ENCODE measurements around the gene ZDHHC17.
"Not testable (repeated sequence)": the region's sequence is repeated elsewhere in the genome, so short reads cannot be mapped to it uniquely, and the experiment has no call there.

The ZDHHC17 gene

DNA sequence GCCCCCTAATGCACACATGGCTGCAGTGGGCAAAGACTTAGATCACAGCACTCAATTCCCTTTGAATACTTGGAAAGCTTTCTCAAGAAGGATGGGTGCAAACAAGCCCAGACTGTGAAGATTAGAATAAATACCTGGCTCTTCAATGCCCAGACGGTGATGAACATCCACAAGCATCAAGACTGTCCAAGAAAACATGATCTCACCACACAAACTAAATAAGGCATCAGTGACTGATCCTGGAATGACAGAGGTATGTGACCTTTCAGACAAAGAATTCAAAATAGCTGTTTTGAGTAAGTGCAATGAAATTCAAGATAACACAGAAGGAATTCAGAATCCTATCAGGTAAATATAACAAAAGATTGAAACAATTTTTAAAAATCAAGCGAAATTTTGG is 43.8 kb upstream of the ZDHHC17 start:
- no peak for DNase-seq (ENCODE audit: low read depth)
- TF ChIP-seq, protein P1, sequence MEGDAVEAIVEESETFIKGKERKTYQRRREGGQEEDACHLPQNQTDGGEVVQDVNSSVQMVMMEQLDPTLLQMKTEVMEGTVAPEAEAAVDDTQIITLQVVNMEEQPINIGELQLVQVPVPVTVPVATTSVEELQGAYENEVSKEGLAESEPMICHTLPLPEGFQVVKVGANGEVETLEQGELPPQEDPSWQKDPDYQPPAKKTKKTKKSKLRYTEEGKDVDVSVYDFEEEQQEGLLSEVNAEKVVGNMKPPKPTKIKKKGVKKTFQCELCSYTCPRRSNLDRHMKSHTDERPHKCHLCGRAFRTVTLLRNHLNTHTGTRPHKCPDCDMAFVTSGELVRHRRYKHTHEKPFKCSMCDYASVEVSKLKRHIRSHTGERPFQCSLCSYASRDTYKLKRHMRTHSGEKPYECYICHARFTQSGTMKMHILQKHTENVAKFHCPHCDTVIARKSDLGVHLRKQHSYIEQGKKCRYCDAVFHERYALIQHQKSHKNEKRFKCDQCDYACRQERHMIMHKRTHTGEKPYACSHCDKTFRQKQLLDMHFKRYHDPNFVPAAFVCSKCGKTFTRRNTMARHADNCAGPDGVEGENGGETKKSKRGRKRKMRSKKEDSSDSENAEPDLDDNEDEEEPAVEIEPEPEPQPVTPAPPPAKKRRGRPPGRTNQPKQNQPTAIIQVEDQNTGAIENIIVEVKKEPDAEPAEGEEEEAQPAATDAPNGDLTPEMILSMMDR (IDR thresholded peaks at IDR 0.05; ENCODE audit: control insufficient read depth, extremely low read depth, insufficient read depth): no peak
- no peak overlapping the region for H3K4me3 ChIP-seq (ENCODE audit: low read depth, low read length)

DNA sequence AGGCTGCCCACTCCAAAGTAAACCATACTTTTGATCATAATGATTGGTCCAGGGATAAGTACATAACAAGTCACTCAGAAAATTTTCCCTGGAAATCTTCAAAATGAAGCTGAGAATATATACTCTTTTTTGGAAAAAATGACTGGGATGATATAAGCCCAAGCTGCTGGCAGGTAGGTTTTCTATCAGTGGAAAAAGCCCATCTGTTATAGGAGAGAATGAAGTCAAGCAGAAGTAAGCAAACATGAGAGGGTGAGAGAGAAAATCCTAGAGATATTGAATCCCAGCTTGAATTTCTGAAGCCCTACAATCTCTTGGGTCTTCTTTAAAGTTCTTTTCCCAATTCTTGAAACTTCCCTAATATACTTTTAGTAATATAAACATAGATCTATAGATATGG is 37.3 kb upstream of the ZDHHC17 start:
- TF ChIP-seq, protein P1 (IDR thresholded peaks at IDR 0.05; ENCODE audit: control insufficient read depth, extremely low read depth, insufficient read depth): no peak
- no peak for DNase-seq (ENCODE audit: low read depth)
- no peak overlapping the region for H3K4me3 ChIP-seq (ENCODE audit: low read depth, low read length)

DNA sequence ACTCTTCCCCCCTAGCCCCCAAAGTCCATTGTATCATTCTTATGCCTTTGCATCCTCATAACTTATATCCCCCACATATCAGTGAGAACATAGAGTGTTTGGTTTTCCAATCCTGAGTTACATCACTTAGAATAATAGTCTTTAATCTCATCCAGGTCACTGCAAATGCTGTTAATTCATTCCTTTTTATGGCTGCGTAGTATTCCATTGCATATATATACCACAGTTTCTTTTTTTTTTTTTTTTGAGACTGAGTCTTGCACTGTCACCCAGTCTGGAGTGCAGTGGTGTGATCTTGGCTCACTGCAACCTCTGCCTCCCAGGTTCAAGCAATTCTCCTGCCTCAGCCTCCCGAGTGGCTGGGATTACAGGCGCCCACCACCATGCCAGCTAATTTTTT is 31.7 kb upstream of the ZDHHC17 start:
- DNase-seq (ENCODE audit: low read depth); H3K4me3 ChIP-seq (ENCODE audit: low read depth, low read length): not testable (repeated sequence)

DNA sequence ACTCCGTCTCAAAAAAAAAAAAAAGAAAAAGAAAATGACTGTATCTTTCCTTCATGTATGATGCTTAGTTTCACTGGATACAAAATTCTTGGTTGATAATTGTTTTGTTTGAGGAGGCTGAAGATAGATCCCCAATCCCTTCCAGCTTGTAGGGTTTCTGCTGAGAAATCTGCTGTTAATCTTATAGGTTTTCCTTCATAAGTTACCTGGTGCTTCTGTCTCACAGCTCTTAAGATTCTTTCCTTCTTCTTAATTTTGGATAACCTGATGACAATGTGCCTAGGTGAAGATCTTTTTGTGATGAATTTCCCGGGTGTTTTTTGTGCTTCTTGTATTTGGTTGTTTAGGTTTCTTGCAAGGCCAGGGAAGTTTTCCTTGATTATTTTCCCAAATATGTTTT is 26.2 kb upstream of the ZDHHC17 start:
- not testable (repeated sequence) for DNase-seq (ENCODE audit: low read depth)

DNA sequence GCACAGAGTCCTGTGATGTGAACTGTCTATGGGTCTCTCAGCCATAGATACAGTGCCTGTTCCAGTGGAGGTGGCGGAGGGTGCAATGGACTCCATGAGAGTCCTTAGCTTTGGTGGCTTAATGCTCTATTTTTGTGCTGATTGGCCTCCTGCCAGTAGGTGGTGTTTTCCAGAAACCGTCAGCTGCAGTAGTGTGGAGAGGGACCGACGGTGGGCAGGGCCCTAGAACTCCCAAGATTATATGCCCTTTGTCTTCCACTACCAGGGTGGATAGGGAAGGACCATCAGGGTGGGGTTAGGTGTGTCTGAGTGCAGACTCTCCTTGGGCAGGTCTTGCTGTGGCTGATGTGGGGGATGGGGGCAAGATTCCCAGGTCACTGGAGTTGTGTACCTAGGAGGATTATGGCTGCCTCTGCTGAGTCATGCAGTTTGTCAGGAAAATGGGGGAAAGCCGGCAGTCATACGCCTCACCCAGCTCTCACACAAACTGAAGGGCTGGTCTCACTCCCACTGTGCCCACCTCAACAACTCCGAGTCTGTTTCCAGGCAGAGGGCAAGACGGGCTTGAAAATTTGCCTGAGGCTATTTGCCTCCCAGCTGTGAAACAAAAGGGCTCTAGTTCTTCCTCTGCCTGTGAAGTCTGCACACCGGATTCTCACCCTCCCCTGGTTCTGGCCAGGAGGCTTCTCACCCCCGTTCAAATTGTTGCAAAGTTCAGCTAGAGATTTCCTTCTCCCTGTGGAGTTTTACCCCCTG is 24.9 kb upstream of the ZDHHC17 start:
- TF ChIP-seq, protein P1 (IDR thresholded peaks at IDR 0.05; ENCODE audit: control insufficient read depth, extremely low read depth, insufficient read depth): no peak
- H3K4me3 ChIP-seq (ENCODE audit: low read depth, low read length): no peak overlapping the region
- DNase-seq (ENCODE audit: low read depth): no peak

More for the DNA sequence above, 26.2 kb upstream of the ZDHHC17 start:
- H3K4me3 ChIP-seq (ENCODE audit: low read depth, low read length): not testable (repeated sequence)

DNA sequence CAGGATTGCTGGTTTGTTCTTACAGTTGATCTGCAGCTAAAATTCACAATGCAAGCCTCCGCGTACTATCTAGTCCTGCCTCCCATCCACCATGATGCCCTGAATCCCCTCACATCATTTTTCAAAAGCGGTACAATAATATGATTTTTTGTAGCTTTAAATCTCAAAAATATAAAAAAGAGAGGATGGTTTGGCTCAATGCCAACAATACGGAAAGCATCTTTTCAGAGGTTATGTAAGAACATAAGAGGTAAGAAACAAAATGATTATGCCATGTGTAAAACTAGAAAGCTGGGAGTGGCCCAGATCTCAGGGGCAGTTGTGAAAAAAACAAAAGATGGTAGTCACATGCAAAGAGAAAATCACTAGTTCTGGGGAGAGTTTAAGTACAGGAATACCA is 24.0 kb upstream of the ZDHHC17 start:
- TF ChIP-seq, protein P1 (IDR thresholded peaks at IDR 0.05; ENCODE audit: control insufficient read depth, extremely low read depth, insufficient read depth): no peak
- no peak overlapping the region for H3K4me3 ChIP-seq (ENCODE audit: low read depth, low read length)
- DNase-seq (ENCODE audit: low read depth): no peak

DNA sequence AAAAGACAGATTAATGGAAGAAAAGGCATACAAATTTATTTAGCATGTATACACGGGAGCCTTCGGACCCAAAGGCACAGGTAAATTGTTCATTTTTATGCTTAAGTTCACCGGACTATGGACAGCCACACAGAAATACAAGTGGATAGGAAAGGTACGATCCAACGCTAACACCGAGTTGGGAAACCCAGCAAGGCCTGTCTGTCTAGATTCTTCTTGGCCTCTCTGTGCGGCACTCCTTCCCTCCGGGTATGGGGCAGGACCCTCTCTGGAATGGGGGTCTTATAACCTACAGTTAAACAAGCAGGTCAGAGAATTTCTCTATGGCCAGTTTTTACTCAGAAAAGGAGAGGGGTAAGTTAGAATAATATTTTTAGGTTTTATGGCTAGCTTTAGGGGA is 23.4 kb upstream of the ZDHHC17 start:
- H3K4me3 ChIP-seq (ENCODE audit: low read depth, low read length): no peak overlapping the region
- DNase-seq (ENCODE audit: low read depth): no peak
- TF ChIP-seq, protein P1 (IDR thresholded peaks at IDR 0.05; ENCODE audit: control insufficient read depth, extremely low read depth, insufficient read depth): no peak

DNA sequence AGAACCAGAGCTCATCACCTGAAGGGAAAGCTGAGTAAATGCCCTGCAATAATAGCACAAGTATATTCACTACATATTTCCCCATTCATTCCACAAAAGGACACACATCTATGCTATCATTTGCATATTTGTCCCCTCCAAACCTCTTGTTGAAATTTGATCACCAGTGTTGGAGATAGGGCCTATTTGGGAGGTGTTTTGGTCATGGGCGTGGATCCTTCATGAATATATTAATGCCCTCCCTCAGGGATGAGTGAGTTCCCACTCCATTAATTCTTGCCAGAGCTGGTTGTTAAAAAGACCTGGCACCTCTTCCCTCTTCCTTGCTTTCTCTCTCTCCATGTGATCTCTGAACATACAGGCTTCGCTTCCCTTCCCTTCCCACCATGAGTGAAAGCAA is 18.6 kb upstream of the ZDHHC17 start:
- TF ChIP-seq, protein P1 (IDR thresholded peaks at IDR 0.05; ENCODE audit: control insufficient read depth, extremely low read depth, insufficient read depth): no peak
- no peak overlapping the region for H3K4me3 ChIP-seq (ENCODE audit: low read depth, low read length)
- DNase-seq (ENCODE audit: low read depth): no peak

All from LNCaP clone FGC (cell line).